ENCODE data around the gene SHISAL1.

Gene SHISAL1

GRCh38 chr22:44224166-44224565 lies 88.6 kb downstream of the SHISAL1 start:
- DNase-seq: no peak

GRCh38 chr22:44221710-44222475 lies 90.9 kb downstream of the SHISAL1 start:
- no peak for DNase-seq

GRCh38 chr22:44220727-44221680 lies 91.7 kb downstream of the SHISAL1 start:
- DNase-seq: no peak

- DNase-seq: no peak
Observed at GRCh38 chr22:44219101-44219870, 93.5 kb downstream of the SHISAL1 start.

DNA sequence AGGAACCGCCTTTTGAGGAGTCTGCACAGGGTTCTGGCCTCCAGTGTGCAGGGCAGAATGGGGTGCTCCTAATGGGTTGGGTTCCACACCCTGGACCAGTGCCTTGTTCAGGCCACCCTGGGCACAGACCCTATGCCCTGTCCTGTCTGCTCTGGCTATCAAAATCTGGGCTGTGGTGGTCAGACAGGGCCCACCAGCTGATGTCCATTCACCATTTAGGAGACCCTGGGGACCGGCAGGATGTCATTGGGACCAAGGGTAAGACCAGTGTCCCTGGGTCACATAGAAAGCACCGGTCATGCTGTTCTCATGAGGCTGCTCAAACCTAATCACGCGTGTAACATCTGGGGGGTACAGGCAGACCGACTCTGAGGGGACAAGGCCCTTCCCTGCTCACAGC lies 94.7 kb downstream of the SHISAL1 start:
- DNase-seq: no peak

GRCh38 chr22:44217346-44217745 lies 95.4 kb downstream of the SHISAL1 start:
- DNase-seq: no peak

DNA sequence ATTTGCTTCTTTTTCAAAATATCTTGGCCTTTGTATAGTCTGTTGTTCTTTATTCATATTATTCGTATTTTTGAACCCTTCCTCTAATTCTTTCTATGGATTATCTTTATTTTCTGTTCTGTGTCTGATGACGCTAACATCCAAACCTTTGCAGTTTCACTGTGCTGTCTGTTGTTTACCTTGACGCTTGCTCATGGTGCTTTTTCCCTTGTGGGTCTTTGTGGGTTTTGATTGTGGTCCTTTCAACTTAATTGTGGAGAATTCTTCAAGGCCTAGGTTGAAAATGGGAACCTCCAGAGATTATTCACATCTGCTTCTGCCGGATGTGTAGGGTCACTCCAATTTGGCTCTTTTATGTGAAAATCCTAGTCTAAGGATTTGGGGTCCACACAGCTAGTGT lies 97.5 kb downstream of the SHISAL1 start:
- DNase-seq: no peak

- no peak for DNase-seq
Observed at GRCh38 chr22:44214764-44215163, 98.0 kb downstream of the SHISAL1 start.

- DNase-seq: no peak
Observed at GRCh38 chr22:44214187-44214586, 98.6 kb downstream of the SHISAL1 start.

- no peak for DNase-seq
Observed at GRCh38 chr22:44213489-44214043, 99.2 kb downstream of the SHISAL1 start.

DNA sequence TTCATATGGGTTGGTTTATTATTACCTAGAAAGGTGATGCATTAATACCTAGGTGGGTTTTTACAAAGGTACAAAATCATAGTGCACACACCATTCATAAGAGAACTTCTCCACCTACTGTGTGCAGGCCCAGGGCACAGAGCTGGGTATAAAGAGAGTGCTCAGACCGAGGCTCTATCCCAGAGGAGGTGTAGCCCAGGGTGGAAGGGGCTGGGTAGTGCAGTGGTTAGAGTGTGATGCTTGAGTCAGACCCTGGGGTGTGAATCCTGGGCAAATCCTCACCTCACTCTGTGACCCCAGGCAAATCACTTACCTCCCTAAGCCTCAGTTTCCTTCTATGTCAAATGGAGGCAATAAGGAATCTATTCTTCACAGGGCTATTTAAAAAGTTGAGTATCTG lies 99.8 kb downstream of the SHISAL1 start:
- no peak for DNase-seq

- no peak for DNase-seq
Observed at GRCh38 chr22:44211946-44212930, 100.5 kb downstream of the SHISAL1 start.

- DNase-seq: no peak
Observed at GRCh38 chr22:44211256-44211945, 101.3 kb downstream of the SHISAL1 start.

GRCh38 chr22:44210722-44211121 lies 102.0 kb downstream of the SHISAL1 start:
- no peak for DNase-seq

- DNase-seq: no peak
Observed at GRCh38 chr22:44209343-44209742, 103.4 kb downstream of the SHISAL1 start.

DNA sequence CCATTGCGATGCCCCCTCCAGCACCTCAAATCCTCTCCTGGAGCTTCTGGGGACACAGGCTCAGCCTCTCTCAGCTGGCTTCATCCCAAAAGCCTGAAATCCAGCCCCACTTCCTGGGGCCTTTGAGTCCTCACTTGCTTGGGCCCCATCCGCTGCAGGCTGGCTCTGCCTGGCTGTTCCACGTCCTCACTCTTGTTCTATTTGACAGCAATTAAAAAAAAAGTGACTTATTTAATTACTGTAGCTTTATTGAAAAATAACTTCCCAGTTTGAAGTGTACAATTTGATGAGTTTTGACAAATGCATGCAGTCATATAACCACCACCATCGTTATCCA lies 104.8 kb downstream of the SHISAL1 start:
- DNase-seq: no peak

- no peak for DNase-seq
Observed at GRCh38 chr22:44207173-44207980, 105.4 kb downstream of the SHISAL1 start.

- DNase-seq: no peak
Observed at GRCh38 chr22:44206696-44207095, 106.1 kb downstream of the SHISAL1 start.

GRCh38 chr22:44206330-44206645 lies 106.5 kb downstream of the SHISAL1 start:
- no peak for DNase-seq

Data from SIG-M5 (cell line).